Forelimb muscle (tissue), 1 donor: Measurements from ENCODE around the gene GPD1. TPM values are rescaled to one million over a fixed set of nuclear protein-coding genes. Genes with fewer than 3 reads are reported as not detected.

Experiments
- DNase-seq: peaks from one replicate; pipeline ENCODE4 v3.0.0-alpha.2; 2013; ENCODE audit warnings: low read depth
- polyA plus RNA-seq: library from polyadenylated mRNA; unstranded; fragments of 120-200 nt; gene quantifications from one replicate; pipeline ENCODE4 v1.2.1, GENCODE V29; 2013; ENCODE audit not compliant: insufficient read length

The GPD1 gene
- polyA plus RNA-seq, 1 donor = 68.2 TPM

DNA sequence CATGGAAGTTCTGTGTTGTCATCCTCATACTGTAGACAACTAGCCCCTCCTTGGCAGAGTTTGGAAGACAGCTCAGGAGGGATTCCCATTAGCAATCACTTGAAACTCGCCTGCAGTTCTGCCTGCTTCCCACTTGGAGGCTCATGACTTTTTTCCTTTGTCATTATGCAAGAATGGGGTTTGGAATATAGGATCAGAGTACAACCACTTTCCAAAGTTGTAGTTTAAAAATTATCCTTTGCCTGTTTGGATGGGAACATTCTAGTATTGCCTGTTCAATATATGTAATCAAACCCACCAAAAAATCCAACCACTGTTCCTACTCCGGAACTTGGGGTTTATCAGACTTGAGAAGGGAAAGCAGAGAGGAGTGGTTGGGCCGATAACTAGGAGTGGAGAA lies 2.1 kb upstream of the GPD1 start:
- DNase-seq = no peak

DNA sequence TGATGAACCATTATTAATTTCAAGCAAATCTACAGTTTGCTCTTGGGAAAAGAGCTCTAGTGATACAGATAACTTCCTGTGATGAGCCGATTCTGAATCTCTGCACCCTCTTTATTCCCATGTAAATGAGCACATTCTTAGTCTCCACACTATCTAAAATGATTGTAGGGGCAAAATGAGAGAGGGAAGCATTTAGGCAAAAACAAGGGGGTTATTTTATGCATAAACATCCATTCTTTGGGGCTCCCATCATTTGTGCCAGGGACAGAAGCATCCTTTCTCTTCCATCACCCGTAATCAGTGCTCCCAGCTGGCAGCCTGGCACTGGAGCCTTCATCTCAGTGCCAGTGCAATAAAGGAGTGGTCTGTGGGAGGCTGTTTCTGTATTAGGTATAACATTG lies 1.7 kb upstream of the GPD1 start:
- DNase-seq = no peak

DNA sequence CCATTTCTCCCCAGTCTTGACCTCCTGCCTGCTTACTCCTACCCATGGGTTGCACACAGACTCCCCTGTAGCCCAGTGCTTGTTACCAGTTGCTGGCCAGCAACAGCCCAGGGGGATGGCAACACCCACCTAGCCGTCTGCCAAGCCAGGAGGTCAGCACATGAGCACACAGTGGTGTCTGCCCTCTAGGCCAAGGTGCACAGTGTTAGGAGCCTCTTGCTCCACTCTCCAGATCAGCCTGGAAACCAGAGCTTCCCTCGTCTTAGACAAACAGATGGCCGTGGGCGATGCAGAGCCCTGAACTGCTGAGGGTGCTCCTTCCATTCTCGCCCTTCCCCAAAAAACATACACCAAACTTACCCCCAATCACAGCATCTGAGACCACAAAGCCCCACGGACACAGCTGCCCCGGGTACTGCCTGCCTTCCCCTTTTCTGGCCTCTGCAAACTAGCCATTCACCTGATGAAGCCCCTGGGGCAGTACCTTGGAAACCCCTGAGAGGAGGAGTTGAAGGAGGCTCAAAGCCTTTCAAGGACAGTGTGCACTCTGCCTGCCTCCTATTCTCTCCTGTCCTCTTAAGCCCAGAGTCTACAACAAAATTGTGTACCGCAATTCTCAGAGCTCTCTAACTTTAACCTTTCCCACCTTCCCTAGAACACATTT lies 1.0 kb upstream of the GPD1 start:
- DNase-seq = no peak

DNA sequence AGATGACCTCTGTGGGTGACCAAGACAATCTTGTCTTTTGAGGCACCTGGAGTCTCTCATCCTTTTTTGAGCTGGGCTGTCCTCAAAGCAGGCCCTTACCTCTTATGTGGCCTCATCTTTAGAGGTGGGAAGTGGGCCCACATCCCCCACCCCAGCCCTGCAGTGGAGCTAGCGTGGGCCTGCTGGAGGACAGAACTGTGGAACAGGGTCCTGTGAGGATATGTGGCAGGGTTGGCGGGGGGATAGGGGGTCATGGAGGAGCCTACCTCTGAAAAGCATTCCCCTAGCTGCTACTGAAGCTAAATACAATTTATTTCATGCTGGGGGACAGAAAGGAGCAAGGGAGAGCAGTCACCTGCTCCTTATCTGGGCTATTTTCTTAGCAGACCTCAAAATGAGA lies 457 bp upstream of the GPD1 start:
- no peak for DNase-seq

DNA sequence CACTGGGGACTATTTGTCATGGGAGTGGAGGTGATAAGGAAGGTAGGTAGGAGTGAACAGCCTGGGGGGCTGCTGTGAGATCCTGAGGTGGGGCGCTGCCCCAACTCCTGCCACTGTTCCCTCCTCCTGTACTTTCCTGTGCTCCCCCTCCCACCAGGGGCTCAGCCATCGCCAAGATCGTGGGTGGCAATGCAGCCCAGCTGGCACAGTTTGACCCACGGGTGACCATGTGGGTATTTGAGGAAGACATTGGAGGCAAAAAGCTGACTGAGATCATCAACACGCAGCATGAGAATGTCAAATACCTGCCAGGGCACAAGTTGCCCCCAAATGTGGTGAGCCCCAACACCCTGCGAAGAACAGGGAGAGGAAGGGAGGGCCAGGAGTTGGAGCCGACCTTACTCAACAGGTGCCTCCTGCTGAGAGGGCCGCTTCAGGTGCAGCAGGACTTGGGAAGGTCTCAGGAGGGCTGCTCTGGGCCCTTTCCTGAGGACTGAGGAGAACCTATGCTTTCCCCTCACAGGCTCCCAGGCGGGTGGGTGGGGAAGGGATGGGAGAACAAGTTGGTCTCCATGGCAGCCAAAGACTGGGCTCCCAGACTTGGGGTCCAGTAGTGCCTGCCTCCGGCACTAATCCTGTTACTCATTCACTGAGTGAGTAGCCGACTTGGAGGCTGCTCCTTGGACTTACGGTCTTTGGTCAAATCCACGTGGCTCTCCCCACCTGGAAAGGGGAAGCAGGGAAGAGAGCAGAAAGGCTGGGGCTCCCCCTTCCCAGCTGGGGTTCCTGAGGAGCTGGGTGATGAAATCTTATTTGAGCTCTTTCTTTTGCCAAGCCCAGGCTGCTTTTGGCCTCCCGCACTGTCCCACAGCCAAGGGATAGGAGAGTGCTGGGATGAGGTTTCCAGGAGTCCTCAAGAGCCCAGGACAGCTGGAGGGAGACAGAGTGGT lies 884 bp downstream of the GPD1 start:
- DNase-seq = no peak

DNA sequence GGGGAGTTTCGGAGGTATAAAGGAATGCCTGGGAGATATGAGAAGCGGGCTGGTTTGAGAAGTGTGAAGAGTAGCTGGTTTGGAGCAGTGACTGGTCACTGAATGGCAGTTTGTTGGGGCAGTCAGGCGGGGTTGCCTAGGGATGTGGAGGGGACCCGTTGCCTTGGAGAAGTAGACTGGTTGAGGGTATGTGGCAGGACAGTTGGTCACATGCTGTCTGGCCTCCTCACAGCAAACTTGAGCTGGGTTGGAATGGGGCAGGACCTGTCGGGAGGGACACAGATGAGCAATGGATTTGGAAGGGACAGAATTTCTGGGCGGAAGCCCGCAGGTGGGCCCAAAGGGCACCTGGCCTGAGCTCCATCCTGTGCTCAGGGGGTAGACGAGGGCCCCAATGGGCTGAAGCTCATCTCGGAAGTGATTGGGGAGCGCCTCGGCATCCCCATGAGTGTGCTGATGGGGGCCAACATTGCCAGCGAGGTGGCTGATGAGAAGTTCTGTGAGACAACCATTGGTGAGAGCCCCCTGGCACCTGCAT lies 2.2 kb downstream of the GPD1 start:
- DNase-seq = no peak

DNA sequence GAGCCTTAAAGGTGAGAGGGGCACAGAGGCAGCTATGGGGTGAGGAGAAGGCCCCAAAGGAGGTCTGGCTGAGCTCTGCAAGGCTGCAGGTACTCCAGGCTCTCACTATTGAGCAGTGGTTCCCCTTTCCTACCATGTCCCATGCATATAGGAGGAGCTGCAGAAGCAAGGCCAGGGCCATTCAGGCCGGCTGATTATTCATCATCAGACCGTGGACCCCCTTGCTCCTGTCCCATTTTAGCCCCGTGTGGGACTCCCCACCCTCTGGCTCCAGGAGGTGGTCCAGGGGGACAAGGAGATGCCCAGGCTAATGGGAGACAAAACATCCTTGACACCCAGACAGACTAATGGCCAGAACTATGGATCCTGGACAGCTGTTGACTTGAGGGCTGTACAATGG lies 3.1 kb downstream of the GPD1 start:
- DNase-seq = no peak

DNA sequence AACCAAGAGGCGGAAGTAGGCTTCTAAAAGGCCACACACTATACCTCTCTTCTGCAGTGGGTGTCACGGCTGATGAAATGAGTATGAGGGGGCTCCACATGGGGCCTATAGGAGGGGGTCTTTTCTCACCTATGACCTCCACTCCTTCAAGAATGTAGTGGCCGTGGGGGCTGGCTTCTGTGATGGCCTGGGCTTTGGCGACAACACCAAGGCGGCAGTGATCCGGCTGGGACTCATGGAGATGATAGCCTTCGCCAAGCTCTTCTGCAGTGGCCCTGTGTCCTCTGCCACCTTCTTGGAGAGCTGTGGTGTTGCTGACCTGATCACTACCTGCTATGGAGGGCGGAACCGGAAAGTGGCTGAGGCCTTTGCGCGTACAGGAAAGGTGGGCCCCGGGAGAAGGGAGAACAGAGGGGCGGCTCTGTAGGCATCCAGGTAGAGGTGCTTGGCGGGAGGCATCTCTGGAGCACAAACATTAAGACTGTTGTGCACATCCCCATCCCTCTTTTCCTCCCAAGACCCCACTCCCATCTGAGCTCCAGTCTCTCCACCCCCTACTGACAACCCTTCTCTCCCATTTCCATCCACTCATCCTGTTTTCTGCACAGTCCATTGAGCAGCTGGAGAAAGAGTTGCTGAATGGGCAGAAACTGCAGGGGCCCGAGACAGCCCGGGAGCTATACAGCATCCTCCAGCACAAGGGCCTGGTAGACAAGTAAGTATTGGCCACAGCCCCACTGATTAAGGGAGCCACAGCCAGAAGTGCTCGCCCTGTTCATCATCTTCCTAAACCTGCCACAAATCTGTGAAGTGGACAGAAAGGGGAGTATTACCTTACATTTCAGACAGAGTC lies 3.8 kb downstream of the GPD1 start:
- DNase-seq = no peak

DNA sequence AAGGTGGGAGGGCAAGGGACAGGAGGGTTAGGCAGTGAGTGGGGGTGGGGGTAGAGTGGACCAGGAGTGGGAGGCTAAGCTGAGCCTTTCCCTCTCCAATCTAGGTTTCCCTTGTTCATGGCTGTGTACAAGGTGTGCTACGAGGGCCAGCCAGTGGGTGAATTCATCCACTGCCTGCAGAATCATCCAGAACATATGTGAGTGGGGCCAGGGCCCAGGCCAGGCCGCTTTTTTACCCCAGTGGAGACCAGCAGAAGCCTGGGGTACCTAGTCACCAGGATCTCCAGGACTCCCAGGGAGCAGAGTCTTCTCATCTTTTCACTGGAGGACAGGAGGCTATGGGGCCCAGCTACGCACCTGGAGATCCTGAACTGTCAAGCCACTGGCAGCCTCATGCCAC lies 5.5 kb downstream of the GPD1 start:
- no peak for DNase-seq

DNA sequence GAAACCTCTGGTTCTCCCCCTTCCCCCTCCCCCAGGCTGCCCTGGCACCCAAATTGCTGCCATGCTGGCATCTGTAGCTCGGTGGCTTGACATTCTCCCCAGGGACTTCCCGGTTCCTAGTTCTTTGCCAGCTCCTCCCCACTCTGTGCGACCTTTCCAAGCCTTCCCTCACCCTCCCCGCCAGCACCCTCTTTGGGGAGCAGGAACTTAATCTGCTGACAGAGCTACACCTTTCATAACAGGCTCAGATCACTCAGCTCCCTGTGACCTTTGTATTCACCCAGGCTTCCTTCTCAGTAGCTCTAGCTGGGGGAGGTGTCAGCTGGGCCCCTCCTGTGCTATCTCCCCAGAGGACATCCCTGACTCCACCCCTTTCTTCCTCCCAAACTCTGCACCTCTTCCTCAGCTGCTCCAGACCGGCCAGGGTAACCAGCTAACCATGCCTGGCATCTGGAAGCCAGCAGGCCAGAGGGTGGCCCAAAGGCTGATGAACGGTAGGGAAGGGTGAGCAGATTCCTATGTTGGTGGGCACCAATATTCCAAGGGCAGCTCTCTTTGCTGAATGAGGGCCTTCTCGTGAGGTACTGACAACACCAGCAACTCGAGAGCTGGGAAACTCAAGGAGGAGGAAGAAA lies 6.4 kb downstream of the GPD1 start:
- DNase-seq = no peak

DNA sequence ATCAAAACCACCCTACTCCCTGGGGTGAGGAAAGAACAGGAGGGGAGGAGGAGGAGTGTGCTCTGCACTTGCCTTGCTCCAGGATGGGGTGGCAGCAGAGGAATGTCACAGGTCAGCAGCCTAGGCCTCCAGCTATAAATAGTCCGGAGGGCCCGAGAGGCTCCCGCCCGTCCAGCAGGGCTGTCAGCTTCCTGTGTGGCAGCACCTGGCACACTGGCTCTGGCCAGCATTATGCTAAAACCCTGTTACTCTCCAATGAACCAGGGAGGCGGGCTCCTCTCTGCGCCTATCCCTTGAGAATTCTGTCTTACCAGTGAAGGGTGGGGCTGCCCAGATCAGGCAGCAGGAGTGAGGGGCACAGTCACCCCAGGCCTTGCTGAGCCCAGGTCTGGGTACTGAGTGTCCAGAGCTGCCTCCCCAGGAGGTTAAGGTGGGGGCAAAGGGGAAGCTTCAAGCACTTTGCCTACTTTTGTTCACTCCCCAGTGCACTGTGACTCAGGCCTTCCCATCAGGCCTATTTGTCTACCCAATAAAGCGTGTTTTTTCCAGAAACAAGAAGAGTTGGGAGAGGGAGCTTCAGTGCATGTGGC lies 7.0 kb downstream of the GPD1 start:
- no peak for DNase-seq

DNA sequence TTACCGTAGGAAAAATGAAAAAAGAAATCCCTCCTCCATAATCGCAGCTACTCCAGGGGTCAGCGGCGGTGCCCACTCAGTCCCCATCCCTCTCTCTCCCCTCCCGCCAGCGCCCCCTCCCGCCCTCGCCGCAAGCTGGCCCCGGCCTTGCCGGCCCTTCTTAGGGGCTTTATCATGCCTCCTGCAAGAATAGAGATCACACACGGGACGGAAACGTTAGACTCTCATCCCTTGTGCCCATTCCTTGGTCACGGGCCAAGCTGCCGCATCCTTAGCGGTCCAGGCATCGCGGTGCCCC lies 7.5 kb downstream of the GPD1 start:
- no peak for DNase-seq

DNA sequence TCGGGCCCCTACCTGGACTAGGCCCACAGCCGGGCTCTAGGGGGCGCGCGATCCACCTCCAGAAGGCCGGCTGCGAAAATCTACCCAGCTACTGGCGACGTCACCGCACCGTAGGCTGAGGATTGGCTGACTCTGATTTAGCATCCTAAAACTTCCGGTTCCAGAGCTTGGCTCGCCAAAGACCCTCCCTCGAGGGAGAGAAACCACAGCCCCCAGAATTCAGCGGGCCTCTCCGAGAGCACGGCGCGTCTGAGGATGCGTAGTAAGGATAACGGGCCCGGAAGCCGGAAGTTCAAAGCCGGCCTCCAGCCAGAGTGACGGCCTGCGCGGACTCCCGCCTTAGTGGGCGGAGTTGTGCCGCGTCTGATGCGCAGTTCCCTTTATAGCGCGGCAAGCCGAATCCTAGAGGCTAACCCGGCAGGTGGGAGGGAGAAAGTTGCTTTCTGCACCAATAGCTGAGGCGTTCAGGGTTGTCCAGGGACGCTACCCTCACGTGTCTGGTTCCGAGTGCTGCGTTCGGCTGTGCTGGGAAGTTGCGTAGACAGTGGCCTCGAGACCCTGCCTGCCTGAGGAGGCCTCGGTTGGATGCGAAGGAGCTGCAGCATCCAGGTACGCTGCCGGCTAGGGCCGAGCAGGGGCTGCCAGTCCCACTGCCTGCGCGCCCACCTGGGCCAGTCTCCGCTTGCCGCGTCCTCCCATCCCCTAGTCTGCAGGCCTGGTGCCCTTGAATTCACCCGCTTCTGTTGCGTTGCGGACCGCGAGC lies 8.1 kb downstream of the GPD1 start, which contains the start of gene COX14:
Gene COX14, plus strand, starts transcription at position 544 of the 763 bp plus-strand sequence. CDS start 7,808 bp downstream, outside the sequence.
- DNase-seq = peak; percentile 98

DNA sequence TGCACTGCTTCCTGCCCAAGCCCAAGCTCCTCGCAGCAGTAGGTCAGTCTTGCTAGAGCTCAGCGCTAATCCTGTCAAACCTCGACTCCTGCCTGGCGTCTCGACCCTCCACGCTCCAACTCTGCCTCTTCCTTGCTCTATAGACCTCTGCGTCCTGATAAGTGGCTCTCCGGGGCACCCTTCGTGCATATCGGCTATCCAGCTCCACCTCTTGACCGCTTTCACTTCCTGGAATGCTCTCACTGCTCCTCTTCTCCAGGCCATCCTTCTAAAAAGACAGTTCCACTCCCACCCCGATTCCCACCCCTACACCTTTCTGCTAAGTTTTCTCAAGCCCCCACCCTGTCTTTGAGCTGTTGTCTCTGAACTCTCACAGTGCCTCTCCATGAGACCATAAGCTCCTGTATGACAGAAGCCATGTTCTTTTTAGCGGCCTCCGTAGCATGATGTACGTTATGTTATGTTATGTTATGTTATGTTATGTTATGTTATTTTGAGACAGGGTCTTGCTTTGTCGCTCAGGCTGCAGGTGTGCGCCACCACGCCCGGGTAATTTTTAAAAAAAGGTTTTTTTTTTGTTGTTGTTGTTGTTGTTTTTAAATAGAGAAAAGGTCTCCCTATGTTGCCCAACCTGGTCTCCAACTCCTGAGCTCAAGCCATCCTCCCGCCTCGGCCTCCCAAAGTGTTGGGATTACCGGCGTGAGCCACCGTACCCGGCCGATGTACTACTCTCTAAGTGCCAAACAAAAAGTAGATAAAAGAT lies 8.8 kb downstream of the GPD1 start:
- DNase-seq = no peak

DNA sequence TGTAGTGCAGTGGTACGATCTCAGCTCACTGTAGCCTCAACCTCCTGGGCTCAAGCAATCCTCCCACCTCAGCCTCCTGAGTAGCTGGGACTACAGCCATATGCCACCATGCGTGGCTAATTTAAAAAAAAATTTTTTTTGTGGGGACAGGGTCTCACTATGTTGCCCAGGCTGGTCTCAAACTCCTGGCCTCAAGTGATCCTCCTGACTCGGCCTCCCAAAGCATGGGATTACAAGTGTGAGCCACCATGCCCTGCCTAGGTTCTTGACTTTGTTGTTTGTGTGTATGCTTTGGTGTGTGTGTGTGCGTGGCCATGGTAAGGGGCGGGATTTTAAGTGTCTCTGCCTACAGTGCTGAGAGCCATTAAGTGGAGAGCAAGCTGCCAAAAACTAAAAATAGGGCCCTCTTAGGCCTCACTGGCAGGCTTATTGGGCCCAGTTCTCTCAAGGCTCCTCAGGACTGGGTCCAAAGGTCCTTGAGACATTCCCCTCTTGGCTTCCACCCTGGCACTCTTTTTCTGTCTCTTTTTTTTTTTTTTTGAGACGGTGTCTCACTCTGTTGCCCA lies 13.3 kb downstream of the GPD1 start:
- no peak for DNase-seq

DNA sequence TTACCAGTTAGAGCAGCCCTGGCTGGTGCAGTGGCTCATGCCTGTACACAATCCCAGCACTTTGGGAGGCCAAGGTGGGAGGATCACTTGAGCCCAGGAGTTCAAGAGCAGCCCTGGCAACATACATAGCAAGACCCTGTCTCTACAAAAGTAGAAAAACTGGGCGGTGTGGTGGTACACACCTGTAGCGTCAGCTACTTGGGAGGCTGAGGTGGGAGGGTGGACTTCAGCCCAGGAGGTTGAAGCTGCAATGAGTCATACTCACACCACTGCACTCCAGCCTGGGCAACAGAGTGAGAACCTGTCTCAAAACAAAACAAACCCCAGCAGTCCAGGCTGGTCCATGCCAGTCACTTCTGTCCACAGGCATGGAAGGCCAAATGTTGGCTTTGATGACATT lies 15.6 kb downstream of the GPD1 start:
- DNase-seq = no peak

DNA sequence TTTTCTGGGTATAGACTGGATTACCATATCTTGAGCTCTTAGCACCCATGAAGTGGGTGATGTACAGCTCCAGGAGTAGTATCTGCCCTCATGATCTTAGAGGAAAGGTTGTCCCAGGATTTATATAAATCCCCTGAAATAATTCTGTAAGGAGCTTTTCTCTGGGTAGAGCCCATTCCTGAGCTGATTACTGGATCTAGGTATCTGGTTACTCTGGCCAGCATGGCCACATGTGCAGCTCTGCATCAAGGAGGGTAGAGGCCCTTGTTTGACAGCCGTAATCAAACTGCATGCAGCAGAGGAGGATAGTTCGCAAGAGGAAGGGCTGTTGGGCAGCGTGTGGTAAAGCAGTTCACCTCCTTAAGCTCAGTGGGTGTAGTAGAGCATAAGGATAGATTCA lies 16.7 kb downstream of the GPD1 start:
- no peak for DNase-seq

DNA sequence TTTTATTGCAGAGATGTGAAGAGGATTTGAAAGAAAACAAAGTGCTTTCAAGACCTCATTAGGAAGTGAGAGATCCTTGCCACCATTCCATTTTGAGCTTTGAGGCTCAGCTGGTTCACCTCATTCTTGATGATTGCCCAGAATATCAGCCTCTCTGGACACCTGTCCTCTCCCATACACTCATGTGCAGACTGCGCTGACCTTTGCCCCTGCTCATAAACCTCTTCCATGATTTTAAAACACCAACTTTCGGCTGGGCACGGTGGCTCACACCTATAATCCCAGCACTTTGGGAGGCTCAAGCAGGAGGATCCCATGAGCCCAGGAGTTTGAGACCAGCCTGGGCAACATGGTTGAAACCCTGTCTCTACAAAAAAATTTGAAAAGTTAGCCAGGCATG lies 17.1 kb downstream of the GPD1 start:
- no peak for DNase-seq

DNA sequence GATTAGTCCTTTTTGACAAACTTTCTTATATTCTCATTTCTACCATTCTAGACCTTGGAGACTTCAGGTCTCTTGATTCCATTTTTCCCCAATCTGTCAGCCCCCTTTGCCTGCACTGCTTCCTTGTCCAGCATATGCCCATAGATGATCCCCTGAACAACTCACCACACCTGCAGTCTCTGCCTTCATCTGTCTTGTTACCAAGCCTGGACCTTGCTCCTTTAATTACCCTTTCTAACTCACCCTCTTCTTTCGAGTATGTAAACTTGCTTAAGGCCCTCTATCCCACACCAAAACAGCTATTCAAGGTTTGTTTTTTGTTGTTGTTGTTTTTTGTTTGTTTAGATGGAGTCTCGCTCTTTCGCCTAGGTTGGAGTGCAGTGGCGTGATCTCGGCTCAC lies 17.8 kb downstream of the GPD1 start:
- DNase-seq = no peak
